Sigmoid colon (tissue), 3 donors: Measurements from ENCODE around the gene OPCML.

Experiments
- POLR2A ChIP-seq, 2 donors: fragments of 450-650 bp; IDR thresholded peaks; one replicate each; pipeline ENCODE4 v1.6.1; 2016; ENCODE audit warnings: antibody characterized with exemption in 2 of 2, mild to moderate bottlenecking in 2 of 2, moderate library complexity in 2 of 2
- TF ChIP-seq, protein P1 (sequence below), 4 experiments: fragments of 450-650 bp in 3 of 4; fragments of 200-600 bp in 1 of 4; IDR thresholded peaks; one replicate each; pipeline ENCODE4 v1.5.1; 2016 to 2019; ENCODE audit warnings: antibody characterized with exemption in 4 of 4, mild to moderate bottlenecking in 3 of 4, moderate library complexity in 2 of 4

DNA sequence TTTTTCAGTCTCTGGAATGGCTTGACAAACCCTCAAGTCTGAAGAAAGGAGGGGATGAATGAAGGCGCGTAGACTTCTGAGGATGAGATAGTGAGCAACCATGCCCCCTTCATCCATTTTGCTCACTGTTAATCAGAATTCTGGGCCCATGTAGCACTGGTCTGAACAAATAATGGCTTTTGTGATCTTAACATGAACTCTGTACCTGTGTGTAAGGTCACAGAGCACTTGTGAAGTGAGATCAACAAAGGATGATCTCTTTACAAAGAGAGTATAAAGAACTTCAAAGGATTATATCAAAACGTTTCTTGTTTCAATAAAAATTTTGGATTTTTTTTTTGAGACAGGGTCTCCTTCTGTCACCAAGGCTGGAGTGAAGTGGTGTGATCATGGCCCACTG lies 976.7 kb downstream of the OPCML start:
- TF ChIP-seq, protein P1, sequence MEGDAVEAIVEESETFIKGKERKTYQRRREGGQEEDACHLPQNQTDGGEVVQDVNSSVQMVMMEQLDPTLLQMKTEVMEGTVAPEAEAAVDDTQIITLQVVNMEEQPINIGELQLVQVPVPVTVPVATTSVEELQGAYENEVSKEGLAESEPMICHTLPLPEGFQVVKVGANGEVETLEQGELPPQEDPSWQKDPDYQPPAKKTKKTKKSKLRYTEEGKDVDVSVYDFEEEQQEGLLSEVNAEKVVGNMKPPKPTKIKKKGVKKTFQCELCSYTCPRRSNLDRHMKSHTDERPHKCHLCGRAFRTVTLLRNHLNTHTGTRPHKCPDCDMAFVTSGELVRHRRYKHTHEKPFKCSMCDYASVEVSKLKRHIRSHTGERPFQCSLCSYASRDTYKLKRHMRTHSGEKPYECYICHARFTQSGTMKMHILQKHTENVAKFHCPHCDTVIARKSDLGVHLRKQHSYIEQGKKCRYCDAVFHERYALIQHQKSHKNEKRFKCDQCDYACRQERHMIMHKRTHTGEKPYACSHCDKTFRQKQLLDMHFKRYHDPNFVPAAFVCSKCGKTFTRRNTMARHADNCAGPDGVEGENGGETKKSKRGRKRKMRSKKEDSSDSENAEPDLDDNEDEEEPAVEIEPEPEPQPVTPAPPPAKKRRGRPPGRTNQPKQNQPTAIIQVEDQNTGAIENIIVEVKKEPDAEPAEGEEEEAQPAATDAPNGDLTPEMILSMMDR (IDR thresholded peaks at IDR 0.05) = no peak
- no peak for TF ChIP-seq POLR2A (IDR thresholded peaks at IDR 0.05)
